ENCODE data around the gene NUTM2F. TPM values are rescaled to one million over a fixed set of nuclear protein-coding genes. Genes with fewer than 3 reads are reported as not detected.
"Not testable (repeated sequence)": the region's sequence is repeated elsewhere in the genome, so short reads cannot be mapped to it uniquely, and the experiment has no call there.

Gene NUTM2F
- polyA plus RNA-seq, 2 donors, result not detected

DNA sequence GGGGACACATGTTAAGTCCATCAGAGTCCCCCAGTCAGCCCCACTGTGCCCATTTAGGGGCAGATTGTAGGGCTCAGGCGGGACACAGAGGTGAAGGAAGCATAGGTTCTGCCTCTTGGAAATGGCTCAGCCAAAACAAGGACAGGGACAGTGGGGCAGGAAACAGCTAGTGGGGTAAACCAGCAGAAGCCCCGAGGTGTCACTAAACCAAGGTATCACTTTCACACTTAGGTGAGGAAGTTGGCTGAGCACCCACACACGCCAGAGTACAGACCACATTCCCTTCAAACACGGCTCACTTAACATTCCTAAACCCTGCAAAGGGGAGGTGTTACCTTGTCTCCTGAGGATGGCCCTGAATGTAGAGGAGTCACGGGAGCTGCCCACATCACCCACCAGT, 12.2 kb downstream of the NUTM2F start:
- H3K9me3 ChIP-seq (ENCODE audit: control insufficient read depth in 2 of 2, insufficient read depth in 1 of 2, low read depth in 1 of 2, low read length in 1 of 2); H3K27ac ChIP-seq (ENCODE audit: low read depth in 2 of 2, low read length in 1 of 2); H3K27me3 ChIP-seq (ENCODE audit: control insufficient read depth in 1 of 2, insufficient read depth in 2 of 2, low read length in 2 of 2); H3K36me3 ChIP-seq (ENCODE audit: control insufficient read depth in 2 of 2, insufficient read depth in 2 of 2, low read length in 1 of 2); H3K4me1 ChIP-seq (ENCODE audit: control insufficient read depth in 2 of 2, insufficient read depth in 2 of 2, low read length in 1 of 2); H3K4me3 ChIP-seq (ENCODE audit: low read depth in 1 of 2, low read length in 2 of 2): not testable (repeated sequence)
- 62% methylated on average over 2 of the region's 5 CpGs; no CpG with 5 or more reads in 1 of the 2 donors for WGBS, 2 donors

DNA sequence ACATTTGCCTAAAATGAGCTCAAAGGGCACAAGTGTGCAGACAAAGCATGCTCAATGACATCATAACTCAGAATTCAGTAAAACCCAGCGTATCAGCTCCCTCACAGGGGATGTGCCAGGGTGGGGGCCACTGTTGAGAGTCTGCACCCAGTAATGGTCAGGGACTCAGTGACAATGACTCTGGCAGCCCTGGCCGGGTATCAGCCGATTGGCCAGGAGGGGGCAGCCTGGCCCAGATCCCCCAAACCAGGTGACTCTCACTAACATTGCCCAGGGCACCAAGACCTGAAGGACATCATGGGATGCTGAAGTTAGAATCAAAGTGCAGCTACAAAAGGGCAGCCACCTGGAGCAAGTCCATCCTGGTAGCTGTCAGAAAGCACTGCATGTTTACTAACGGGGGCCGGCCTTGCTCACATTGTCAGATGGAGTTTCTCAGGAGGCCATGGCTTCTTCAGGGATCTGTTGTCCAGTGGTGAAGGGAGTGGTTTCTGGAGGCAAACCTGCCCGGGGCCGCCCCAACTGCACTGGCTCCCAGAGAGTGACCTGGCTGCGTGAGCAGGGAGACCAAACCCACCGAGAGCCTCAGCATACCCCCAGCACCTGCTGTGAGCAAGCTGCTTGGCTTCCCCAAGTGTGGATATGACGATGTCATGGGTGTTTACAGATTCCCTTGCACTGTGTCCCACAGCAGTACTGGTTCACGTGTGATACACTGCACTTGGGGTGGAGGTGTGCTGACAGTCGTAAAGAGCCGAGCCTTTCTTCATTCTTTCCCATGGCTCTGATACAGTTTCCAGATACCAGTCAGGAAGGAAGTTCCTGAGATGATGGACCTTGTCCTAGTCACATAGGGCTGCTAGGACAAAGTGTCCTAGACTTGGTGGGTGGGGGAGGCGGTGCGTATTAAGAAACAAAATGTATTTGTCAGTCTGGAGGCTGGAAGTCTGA, 13.1 kb downstream of the NUTM2F start:
- H3K4me3 ChIP-seq (ENCODE audit: low read depth in 1 of 2, low read length in 2 of 2); H3K36me3 ChIP-seq (ENCODE audit: control insufficient read depth in 2 of 2, insufficient read depth in 2 of 2, low read length in 1 of 2); H3K27me3 ChIP-seq (ENCODE audit: control insufficient read depth in 1 of 2, insufficient read depth in 2 of 2, low read length in 2 of 2); H3K27ac ChIP-seq (ENCODE audit: low read depth in 2 of 2, low read length in 1 of 2); H3K9me3 ChIP-seq (ENCODE audit: control insufficient read depth in 2 of 2, insufficient read depth in 1 of 2, low read depth in 1 of 2, low read length in 1 of 2); H3K4me1 ChIP-seq (ENCODE audit: control insufficient read depth in 2 of 2, insufficient read depth in 2 of 2, low read length in 1 of 2): not testable (repeated sequence)
- 95 to 100% methylated on average over 2 to 5 of the region's 15 CpGs for WGBS, 2 donors

DNA sequence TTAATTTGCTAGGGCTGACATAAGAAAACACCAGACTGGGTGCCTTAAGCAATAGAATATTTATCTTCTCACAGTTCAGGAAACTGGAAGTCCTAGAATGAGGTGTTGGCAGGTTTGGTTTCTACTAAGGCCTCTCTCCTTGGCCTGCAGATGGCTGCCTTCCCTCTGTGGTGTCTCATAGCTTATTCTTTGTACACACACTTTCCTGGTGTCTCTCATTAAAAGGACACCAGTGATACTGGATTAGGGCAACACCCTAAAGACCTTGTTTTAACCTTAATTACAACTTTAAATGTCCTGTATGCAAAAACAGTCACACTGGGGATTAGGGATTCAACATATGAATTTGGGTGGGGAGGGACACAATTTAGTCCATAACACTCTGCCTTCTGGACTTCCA, 25.1 kb downstream of the NUTM2F start:
- Histone ChIP-seq H3K9me3 (ENCODE audit: control insufficient read depth in 2 of 2, insufficient read depth in 1 of 2, low read depth in 1 of 2, low read length in 1 of 2) (no peaks in the 10 kb centered on the region), H3K4me3 (ENCODE audit: low read depth in 1 of 2, low read length in 2 of 2) (no peak overlapping the region), H3K27me3 (ENCODE audit: control insufficient read depth in 1 of 2, insufficient read depth in 2 of 2, low read length in 2 of 2) (no peaks in the 10 kb centered on the region), H3K4me1 (ENCODE audit: control insufficient read depth in 2 of 2, insufficient read depth in 2 of 2, low read length in 1 of 2) (peaks cover 0 to 8% of the 10 kb centered on the region in 2 donors), H3K36me3 (ENCODE audit: control insufficient read depth in 2 of 2, insufficient read depth in 2 of 2, low read length in 1 of 2) (peaks cover 3 to 4% of the 10 kb centered on the region in 2 donors), H3K27ac (ENCODE audit: low read depth in 2 of 2, low read length in 1 of 2) (no peak overlapping the region)

DNA sequence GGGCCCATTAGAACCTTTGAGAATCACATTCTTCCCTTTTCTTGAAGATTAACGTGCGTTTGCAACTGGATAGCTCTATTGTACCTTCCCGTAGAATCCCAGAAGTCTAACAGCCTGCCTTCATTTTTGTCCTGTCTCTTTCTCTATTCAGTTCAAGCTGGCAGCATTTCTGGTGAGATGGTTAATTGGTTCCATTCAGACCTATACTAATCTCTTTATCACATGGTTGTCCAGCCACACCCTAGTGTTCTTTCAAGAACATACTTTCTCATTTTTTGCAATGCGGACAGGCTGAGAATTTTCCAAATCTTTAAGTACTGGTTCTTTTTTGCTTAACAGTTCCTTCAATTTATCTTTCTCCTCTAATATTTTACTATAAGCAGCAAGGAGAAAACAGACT, 26.0 kb downstream of the NUTM2F start:
- Histone ChIP-seq H3K36me3 (ENCODE audit: control insufficient read depth in 2 of 2, insufficient read depth in 2 of 2, low read length in 1 of 2) (peaks cover 3 to 4% of the 10 kb centered on the region in 2 donors), H3K4me1 (ENCODE audit: control insufficient read depth in 2 of 2, insufficient read depth in 2 of 2, low read length in 1 of 2) (peaks cover 0 to 8% of the 10 kb centered on the region in 2 donors), H3K27ac (ENCODE audit: low read depth in 2 of 2, low read length in 1 of 2) (no peak overlapping the region), H3K9me3 (ENCODE audit: control insufficient read depth in 2 of 2, insufficient read depth in 1 of 2, low read depth in 1 of 2, low read length in 1 of 2) (no peaks in the 10 kb centered on the region), H3K27me3 (ENCODE audit: control insufficient read depth in 1 of 2, insufficient read depth in 2 of 2, low read length in 2 of 2) (no peaks in the 10 kb centered on the region), H3K4me3 (ENCODE audit: low read depth in 1 of 2, low read length in 2 of 2) (no peak overlapping the region)
- WGBS, 2 donors, result 54 to 81% methylated on average over 4 of the region's 4 CpGs

DNA sequence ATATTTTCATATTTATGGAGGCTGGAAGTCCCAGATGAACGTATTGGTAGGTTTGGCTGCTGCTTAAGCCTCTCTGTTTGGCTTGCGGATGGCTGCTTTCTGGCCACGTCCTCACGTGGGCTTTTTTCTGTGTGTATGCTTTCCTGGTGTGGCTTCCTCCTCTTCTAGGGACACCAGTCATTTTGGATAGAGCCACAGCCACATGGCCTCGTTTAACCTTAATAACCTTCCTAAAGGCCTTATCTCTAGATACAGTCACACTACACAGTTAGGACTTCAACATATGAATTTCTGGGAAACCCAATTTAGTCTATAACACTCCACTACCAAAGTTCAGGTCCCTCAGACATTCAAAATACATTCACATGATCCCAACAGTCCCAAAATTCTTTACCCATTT, 26.9 kb downstream of the NUTM2F start:
- Histone ChIP-seq H3K36me3 (ENCODE audit: control insufficient read depth in 2 of 2, insufficient read depth in 2 of 2, low read length in 1 of 2) (peaks cover 3 to 4% of the 10 kb centered on the region in 2 donors), H3K4me3 (ENCODE audit: low read depth in 1 of 2, low read length in 2 of 2) (no peak overlapping the region), H3K27me3 (ENCODE audit: control insufficient read depth in 1 of 2, insufficient read depth in 2 of 2, low read length in 2 of 2) (no peaks in the 10 kb centered on the region), H3K27ac (ENCODE audit: low read depth in 2 of 2, low read length in 1 of 2) (no peak overlapping the region), H3K4me1 (ENCODE audit: control insufficient read depth in 2 of 2, insufficient read depth in 2 of 2, low read length in 1 of 2) (peaks cover 0 to 8% of the 10 kb centered on the region in 2 donors), H3K9me3 (ENCODE audit: control insufficient read depth in 2 of 2, insufficient read depth in 1 of 2, low read depth in 1 of 2, low read length in 1 of 2) (no peaks in the 10 kb centered on the region)
- WGBS, 2 donors, result 85 to 89% methylated on average over 5 of the region's 5 CpGs

DNA sequence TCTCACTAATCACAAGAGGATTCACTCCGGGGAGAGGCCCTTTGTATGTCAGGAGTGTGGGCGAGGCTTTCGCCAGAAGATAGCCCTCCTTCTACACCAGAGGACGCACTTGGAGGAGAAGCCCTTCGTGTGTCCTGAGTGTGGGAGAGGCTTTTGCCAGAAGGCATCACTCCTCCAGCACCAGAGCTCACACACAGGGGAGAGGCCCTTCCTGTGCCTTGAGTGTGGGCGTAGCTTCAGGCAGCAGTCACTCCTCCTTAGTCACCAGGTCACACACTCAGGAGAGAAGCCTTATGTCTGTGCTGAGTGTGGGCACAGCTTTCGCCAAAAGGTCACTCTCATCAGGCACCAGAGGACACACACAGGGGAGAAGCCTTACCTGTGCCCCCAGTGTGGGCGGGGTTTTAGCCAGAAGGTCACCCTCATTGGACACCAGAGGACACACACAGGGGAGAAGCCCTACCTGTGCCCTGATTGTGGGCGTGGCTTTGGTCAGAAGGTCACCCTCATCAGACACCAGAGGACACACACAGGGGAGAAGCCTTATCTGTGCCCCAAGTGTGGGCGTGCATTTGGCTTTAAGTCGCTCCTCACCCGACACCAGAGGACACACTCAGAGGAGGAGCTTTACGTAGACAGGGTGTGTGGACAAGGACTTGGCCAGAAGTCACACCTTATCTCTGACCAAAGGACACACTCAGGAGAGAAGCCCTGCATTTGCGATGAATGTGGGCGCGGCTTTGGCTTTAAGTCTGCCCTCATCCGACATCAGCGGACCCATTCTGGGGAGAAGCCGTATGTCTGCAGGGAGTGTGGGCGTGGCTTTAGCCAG, 27.8 kb downstream of the NUTM2F start:
- Histone ChIP-seq H3K9me3 (ENCODE audit: control insufficient read depth in 2 of 2, insufficient read depth in 1 of 2, low read depth in 1 of 2, low read length in 1 of 2) (no peaks in the 10 kb centered on the region), H3K36me3 (ENCODE audit: control insufficient read depth in 2 of 2, insufficient read depth in 2 of 2, low read length in 1 of 2) (peaks cover 3 to 4% of the 10 kb centered on the region in 2 donors), H3K4me3 (ENCODE audit: low read depth in 1 of 2, low read length in 2 of 2) (no peak overlapping the region), H3K27ac (ENCODE audit: low read depth in 2 of 2, low read length in 1 of 2) (no peak overlapping the region), H3K27me3 (ENCODE audit: control insufficient read depth in 1 of 2, insufficient read depth in 2 of 2, low read length in 2 of 2) (no peaks in the 10 kb centered on the region), H3K4me1 (ENCODE audit: control insufficient read depth in 2 of 2, insufficient read depth in 2 of 2, low read length in 1 of 2) (peaks cover 0 to 8% of the 10 kb centered on the region in 2 donors)
- 94 to 95% methylated on average over 20 of the region's 20 CpGs for WGBS, 2 donors

DNA sequence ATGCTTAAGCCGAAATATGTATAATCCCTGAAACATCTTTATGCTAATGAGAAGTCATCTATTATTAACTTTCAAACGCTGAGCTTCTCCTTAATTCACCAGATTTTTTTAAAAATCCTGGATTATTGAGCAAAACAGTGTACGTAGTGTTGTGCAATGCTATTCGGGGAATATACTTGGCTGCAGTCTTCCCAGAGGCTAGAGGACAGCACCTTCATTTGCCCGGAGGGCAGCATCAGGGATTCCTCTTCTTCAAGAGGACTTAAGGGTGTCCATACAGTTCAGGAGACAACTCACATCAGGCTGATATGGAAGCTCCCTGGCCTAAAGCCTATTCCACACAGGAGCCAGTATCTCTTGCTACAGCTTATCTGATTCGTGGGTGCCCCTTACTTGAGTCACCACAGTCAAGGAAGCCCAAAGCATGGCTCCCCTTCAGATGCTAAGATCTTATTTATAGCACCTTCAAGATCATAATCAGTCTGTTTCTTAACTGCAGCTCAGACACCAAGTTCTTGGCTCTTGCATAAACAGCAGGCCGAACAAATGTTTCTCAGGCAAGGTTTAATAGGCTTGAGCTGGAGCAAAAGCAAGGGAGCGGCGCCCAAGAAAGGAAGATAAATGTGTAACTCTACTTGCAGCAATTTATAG, 29.4 kb downstream of the NUTM2F start:
- no peaks in the 10 kb centered on the region for H3K27me3 ChIP-seq (ENCODE audit: control insufficient read depth in 1 of 2, insufficient read depth in 2 of 2, low read length in 2 of 2)
- 78 to 84% methylated on average over 9 of the region's 9 CpGs for WGBS, 2 donors
- H3K9me3 ChIP-seq (ENCODE audit: control insufficient read depth in 2 of 2, insufficient read depth in 1 of 2, low read depth in 1 of 2, low read length in 1 of 2), result no peaks in the 10 kb centered on the region
- H3K36me3 ChIP-seq (ENCODE audit: control insufficient read depth in 2 of 2, insufficient read depth in 2 of 2, low read length in 1 of 2), result peaks cover 3 to 4% of the 10 kb centered on the region in 2 donors
- H3K27ac ChIP-seq (ENCODE audit: low read depth in 2 of 2, low read length in 1 of 2), result no peak overlapping the region
- peaks cover 0 to 8% of the 10 kb centered on the region in 2 donors for H3K4me1 ChIP-seq (ENCODE audit: control insufficient read depth in 2 of 2, insufficient read depth in 2 of 2, low read length in 1 of 2)
- H3K4me3 ChIP-seq (ENCODE audit: low read depth in 1 of 2, low read length in 2 of 2), result no peak overlapping the region

DNA sequence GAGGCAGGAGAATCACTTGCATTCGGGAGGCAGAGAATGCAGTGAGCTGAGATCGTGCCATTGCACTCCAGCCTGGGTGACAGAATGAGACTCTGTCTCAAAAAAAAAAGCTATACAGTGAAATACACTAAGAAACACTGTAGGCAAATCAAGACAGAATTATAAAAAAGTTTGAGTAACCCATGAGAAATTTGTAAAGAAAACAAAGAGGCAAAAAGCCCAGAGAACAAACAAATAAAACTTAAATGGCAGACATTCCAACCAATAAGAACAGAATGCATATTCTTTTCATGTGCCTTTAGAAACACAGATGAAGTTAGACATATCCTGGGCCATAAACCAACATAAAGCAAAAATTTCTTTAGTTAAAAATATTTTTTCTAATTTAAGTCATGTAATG, 38.8 kb downstream of the NUTM2F start:
- no peaks in the 10 kb centered on the region for H3K4me1 ChIP-seq (ENCODE audit: control insufficient read depth in 2 of 2, insufficient read depth in 2 of 2, low read length in 1 of 2)
- H3K4me3 ChIP-seq (ENCODE audit: low read depth in 1 of 2, low read length in 2 of 2), result no peak overlapping the region
- WGBS, 2 donors, result 88 to 89% methylated on average over 2 of the region's 2 CpGs
- H3K27me3 ChIP-seq (ENCODE audit: control insufficient read depth in 1 of 2, insufficient read depth in 2 of 2, low read length in 2 of 2), result no peaks in the 10 kb centered on the region
- H3K9me3 ChIP-seq (ENCODE audit: control insufficient read depth in 2 of 2, insufficient read depth in 1 of 2, low read depth in 1 of 2, low read length in 1 of 2), result no peaks in the 10 kb centered on the region
- no peak overlapping the region for H3K27ac ChIP-seq (ENCODE audit: low read depth in 2 of 2, low read length in 1 of 2)
- H3K36me3 ChIP-seq (ENCODE audit: control insufficient read depth in 2 of 2, insufficient read depth in 2 of 2, low read length in 1 of 2), result peaks cover 4 to 7% of the 10 kb centered on the region in 2 donors

DNA sequence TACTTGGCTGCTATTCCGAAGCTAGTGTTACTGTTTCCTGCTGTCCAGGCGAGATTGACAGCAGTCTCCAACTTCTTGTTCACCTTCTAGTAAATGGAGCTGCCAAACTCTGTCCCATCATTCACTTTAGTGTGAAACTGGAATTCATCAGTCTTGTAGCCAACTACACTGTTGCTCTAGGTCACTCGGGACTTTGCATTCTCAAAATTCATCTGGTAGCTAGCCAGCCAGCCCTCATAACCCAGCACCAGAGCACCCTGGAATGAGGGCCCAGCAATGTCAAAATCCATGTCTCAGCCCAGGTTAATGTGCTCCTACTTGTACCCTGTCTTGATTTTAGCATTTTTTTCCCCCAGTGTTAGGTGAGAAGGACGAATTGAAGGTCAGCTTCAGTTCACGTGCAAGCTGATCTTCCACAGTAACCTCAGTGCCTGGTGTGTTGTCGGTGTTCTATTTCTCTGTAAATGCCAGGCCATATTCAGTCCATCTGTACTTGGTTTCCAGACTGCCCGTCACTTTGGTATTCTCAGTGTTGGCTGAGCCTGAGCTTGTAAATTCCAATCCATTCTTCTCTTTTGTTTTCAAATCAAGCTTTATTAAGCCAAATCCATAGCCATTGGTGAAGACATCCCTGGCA, 40.4 kb downstream of the NUTM2F start:
- H3K27ac ChIP-seq (ENCODE audit: low read depth in 2 of 2, low read length in 1 of 2), result no peak overlapping the region
- H3K36me3 ChIP-seq (ENCODE audit: control insufficient read depth in 2 of 2, insufficient read depth in 2 of 2, low read length in 1 of 2), result peaks cover 2 to 7% of the 10 kb centered on the region in 2 donors
- H3K4me1 ChIP-seq (ENCODE audit: control insufficient read depth in 2 of 2, insufficient read depth in 2 of 2, low read length in 1 of 2), result no peaks in the 10 kb centered on the region
- H3K4me3 ChIP-seq (ENCODE audit: low read depth in 1 of 2, low read length in 2 of 2), result no peak overlapping the region
- no peaks in the 10 kb centered on the region for H3K9me3 ChIP-seq (ENCODE audit: control insufficient read depth in 2 of 2, insufficient read depth in 1 of 2, low read depth in 1 of 2, low read length in 1 of 2)
- 85% methylated on average over 7 of the region's 7 CpGs for WGBS, 2 donors
- no peaks in the 10 kb centered on the region for H3K27me3 ChIP-seq (ENCODE audit: control insufficient read depth in 1 of 2, insufficient read depth in 2 of 2, low read length in 2 of 2)

Data from esophagus (tissue), 2 donors.